Panc1 (cell line): ENCODE measurements around the gene IL19. TPM values are rescaled to one million over a fixed set of nuclear protein-coding genes. Genes with fewer than 3 reads are reported as not detected.

Experiments used
- ATAC-seq: fragments of 200-7000 bp; cut with Tn5 transposase; 2 replicates; pipeline ENCODE4 v1.9.1; 2020; ENCODE audit warnings: mild to moderate bottlenecking, moderate library complexity
- BruUV-seq: library from RNA; stranded (reverse); fragments of 400-500 nt; replicated peaks from 2 replicates; lab custom pipeline; 2021; lab: Mats Ljungman, UMichigan
- CTCF ChIA-PET: fragments of 300-600 bp; sonication (Branson Sonifier 250); formaldehyde crosslinking; loops from one replicate; lab custom pipeline; 2022; ENCODE audit warnings: antibody characterized with exemption; lab: Charles Lee
- POLR2A ChIA-PET: fragments of 300-600 bp; sonication (Branson Sonifier 250); formaldehyde crosslinking; loops from one replicate; lab custom pipeline; 2022; ENCODE audit warnings: antibody characterized with exemption; lab: Charles Lee
- DNase-seq: peaks from one replicate; pipeline ENCODE4 v3.0.0-alpha.2; 2010; ENCODE audit warnings: low read depth, low spot score
- H3K27ac ChIP-seq: 2 replicates; pipeline ENCODE4 v1.5.1; 2011; ENCODE audit warnings: mild to moderate bottlenecking, low read length, inconsistent platforms
- H3K27me3 ChIP-seq: fragments of 200-500 bp; sonication (Bioruptor generic); 2 replicates; pipeline ENCODE4 v1.6.0; 2014; ENCODE audit warnings: low read length, inconsistent platforms; ENCODE audit not compliant: control insufficient read depth, insufficient read depth
- H3K36me3 ChIP-seq: fragments of 200-500 bp; sonication (Bioruptor generic); 2 replicates; pipeline ENCODE4 v1.5.1; 2014; ENCODE audit warnings: inconsistent platforms, mild to moderate bottlenecking, low read length, moderate library complexity; ENCODE audit not compliant: control insufficient read depth, insufficient read depth
- H3K4me1 ChIP-seq: 2 replicates; pipeline ENCODE4 v1.5.1; 2011; ENCODE audit warnings: inconsistent platforms, mild to moderate bottlenecking, low read length, moderate library complexity; ENCODE audit not compliant: control insufficient read depth, insufficient read depth
- H3K4me3 ChIP-seq, 2 experiments: 2 replicates each; pipeline ENCODE4 v1.5.1; 2011 to 2012; ENCODE audit warnings: low read depth in 2 of 2, low read length in 2 of 2, mild to moderate bottlenecking in 2 of 2, inconsistent platforms in 1 of 2, moderate library complexity in 1 of 2
- H3K9me3 ChIP-seq: fragments of 200-500 bp; sonication (Bioruptor generic); 2 replicates; pipeline ENCODE4 v1.5.1; 2014; ENCODE audit warnings: low read depth, mild to moderate bottlenecking, inconsistent platforms, low read length, moderate library complexity; ENCODE audit not compliant: control insufficient read depth, insufficient read depth
- CTCF ChIP-seq: fragments of 450-650 bp; IDR thresholded peaks from 2 replicates; pipeline ENCODE4 v1.5.1; 2017; ENCODE audit warnings: mild to moderate bottlenecking
- POLR2AphosphoS5 ChIP-seq: IDR thresholded peaks from 2 replicates; pipeline ENCODE4 v1.6.1; 2012; ENCODE audit warnings: mild to moderate bottlenecking, low read depth, low read length, moderate library complexity
- SIN3A ChIP-seq: IDR thresholded peaks from 2 replicates; pipeline ENCODE4 v1.6.1; 2012; ENCODE audit warnings: low read depth, mild to moderate bottlenecking, low read length, moderate library complexity, borderline replicate concordance; ENCODE audit not compliant: insufficient read depth
- TCF7L2 ChIP-seq: IDR thresholded peaks from 2 replicates; pipeline ENCODE4 v1.6.1; 2011; ENCODE audit warnings: mild to moderate bottlenecking, low read depth, low read length, inconsistent platforms
- in situ Hi-C: cut with HindIII; loops from 2 replicates; pipeline ENCODE4 v1.10.0; 2016; ENCODE audit warnings: low sequenced_read_pairs, low pct_unique_long_range_greater_than_20kb
- intact Hi-C: fragments of 100-400 bp; cut with micrococcal nuclease; formaldehyde crosslinking; loops from one replicate; pipeline ENCODE4 v1.10.0; 2022; ENCODE audit not compliant: unreplicated experiment
- total RNA-seq: library from RNA; stranded (reverse); gene quantifications from one replicate; pipeline ENCODE4 v1.2.1, GENCODE V29; 2021; ENCODE audit not compliant: unreplicated experiment
- TF ChIP-seq, protein P1 (sequence below), 2 experiments: IDR thresholded peaks; 2 replicates each; pipeline ENCODE4 v1.6.1; 2011 to 2012; ENCODE audit warnings: low read depth in 2 of 2, control low read depth in 1 of 2, low read length in 1 of 2, mild to moderate bottlenecking in 1 of 2, moderate library complexity in 1 of 2; ENCODE audit not compliant: insufficient read depth in 1 of 2

IL19 gene
- total RNA-seq, 1 experiment from 2014 or later: not detected

DNA sequence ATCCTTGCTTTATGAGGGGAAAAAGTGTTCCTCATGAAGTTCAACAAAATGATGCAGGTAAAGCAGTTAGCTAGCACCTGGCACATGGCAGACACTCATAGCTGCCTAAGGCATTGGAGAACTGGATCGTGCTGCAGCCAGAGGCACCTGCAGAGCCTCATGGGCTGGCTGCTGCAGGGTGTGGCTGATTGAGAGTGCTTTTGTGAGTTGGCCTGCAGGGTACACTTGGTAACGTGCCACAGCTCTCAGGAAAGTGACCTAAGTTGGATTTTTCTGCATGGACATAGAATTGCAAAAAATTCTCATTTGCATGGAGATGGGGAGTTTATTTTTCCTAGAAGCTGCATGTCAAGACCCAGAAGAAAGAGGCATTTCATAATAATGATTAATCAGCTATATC lies 63.2 kb downstream of the IL19 start:
- no peak overlapping the region for H3K4me3 ChIP-seq
- BruUV-seq: no TSS peak
- peaks cover 31% of the 10 kb centered on the region for H3K27me3 ChIP-seq
- H3K36me3 ChIP-seq: no peaks in the 10 kb centered on the region
- H3K27ac ChIP-seq: no peak overlapping the region
- in situ Hi-C loops (no loop called here), intact Hi-C loops (no loop called here)
- ChIA-PET POLR2A (no interaction called here), CTCF (no interaction called here)
- no peak for ATAC-seq
- H3K4me1 ChIP-seq: no peaks in the 10 kb centered on the region
- H3K9me3 ChIP-seq: no peaks in the 10 kb centered on the region
- DNase-seq: no peak
- TF ChIP-seq, protein P1, sequence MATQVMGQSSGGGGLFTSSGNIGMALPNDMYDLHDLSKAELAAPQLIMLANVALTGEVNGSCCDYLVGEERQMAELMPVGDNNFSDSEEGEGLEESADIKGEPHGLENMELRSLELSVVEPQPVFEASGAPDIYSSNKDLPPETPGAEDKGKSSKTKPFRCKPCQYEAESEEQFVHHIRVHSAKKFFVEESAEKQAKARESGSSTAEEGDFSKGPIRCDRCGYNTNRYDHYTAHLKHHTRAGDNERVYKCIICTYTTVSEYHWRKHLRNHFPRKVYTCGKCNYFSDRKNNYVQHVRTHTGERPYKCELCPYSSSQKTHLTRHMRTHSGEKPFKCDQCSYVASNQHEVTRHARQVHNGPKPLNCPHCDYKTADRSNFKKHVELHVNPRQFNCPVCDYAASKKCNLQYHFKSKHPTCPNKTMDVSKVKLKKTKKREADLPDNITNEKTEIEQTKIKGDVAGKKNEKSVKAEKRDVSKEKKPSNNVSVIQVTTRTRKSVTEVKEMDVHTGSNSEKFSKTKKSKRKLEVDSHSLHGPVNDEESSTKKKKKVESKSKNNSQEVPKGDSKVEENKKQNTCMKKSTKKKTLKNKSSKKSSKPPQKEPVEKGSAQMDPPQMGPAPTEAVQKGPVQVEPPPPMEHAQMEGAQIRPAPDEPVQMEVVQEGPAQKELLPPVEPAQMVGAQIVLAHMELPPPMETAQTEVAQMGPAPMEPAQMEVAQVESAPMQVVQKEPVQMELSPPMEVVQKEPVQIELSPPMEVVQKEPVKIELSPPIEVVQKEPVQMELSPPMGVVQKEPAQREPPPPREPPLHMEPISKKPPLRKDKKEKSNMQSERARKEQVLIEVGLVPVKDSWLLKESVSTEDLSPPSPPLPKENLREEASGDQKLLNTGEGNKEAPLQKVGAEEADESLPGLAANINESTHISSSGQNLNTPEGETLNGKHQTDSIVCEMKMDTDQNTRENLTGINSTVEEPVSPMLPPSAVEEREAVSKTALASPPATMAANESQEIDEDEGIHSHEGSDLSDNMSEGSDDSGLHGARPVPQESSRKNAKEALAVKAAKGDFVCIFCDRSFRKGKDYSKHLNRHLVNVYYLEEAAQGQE (IDR thresholded peaks at IDR 0.05; ENCODE audit: insufficient read depth in 1 of 2, low read depth in 2 of 2, low read length in 1 of 2): no peak
- TF ChIP-seq TCF7L2 (no peak), POLR2AphosphoS5 (no peak)

GRCh38 chr1:206834217-206834616 lies 63.6 kb downstream of the IL19 start:
- no peak for DNase-seq
- no peaks in the 10 kb centered on the region for H3K9me3 ChIP-seq
- H3K4me3 ChIP-seq: no peak overlapping the region
- H3K27ac ChIP-seq: no peak overlapping the region
- H3K36me3 ChIP-seq: no peaks in the 10 kb centered on the region
- H3K4me1 ChIP-seq: no peaks in the 10 kb centered on the region
- ChIA-PET POLR2A (no interaction called here), CTCF (no interaction called here)
- peaks cover 31% of the 10 kb centered on the region for H3K27me3 ChIP-seq
- in situ Hi-C loops (no loop called here), intact Hi-C loops (no loop called here)
- TF ChIP-seq POLR2AphosphoS5 (no peak), TCF7L2 (no peak), CTCF (no peak), SIN3A (no peak)
- TF ChIP-seq, protein P1 (IDR thresholded peaks at IDR 0.05; ENCODE audit: insufficient read depth in 1 of 2, low read depth in 2 of 2, low read length in 1 of 2): no peak
- no peak for ATAC-seq
- no TSS peak for BruUV-seq
